ENCODE results near the gene SNX9.

DNA sequence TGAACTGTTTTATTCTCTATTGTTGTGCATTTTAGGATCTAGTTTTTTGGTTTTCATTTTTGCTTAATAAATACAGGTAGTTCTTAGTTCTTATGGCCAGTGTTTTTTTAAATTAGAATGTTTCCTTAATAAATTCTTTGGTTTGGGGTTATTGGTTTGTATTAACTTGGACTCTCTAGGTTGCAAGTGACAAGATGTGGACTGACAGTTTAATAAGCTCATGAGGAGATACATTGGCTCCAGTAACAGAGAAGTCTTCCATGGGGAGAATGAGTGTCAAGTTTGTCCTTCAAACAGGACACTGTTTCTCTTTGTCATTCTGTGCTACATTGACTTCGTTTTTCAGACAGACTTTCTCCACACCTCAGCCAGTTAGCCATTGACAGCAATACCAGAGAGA, 39.7 kb downstream of the SNX9 start:
- TF ChIP-seq, protein P1, sequence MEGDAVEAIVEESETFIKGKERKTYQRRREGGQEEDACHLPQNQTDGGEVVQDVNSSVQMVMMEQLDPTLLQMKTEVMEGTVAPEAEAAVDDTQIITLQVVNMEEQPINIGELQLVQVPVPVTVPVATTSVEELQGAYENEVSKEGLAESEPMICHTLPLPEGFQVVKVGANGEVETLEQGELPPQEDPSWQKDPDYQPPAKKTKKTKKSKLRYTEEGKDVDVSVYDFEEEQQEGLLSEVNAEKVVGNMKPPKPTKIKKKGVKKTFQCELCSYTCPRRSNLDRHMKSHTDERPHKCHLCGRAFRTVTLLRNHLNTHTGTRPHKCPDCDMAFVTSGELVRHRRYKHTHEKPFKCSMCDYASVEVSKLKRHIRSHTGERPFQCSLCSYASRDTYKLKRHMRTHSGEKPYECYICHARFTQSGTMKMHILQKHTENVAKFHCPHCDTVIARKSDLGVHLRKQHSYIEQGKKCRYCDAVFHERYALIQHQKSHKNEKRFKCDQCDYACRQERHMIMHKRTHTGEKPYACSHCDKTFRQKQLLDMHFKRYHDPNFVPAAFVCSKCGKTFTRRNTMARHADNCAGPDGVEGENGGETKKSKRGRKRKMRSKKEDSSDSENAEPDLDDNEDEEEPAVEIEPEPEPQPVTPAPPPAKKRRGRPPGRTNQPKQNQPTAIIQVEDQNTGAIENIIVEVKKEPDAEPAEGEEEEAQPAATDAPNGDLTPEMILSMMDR (IDR thresholded peaks at IDR 0.05; ENCODE audit: low read length) = no peak
- TF ChIP-seq EZH2 (IDR thresholded peaks at IDR 0.05; ENCODE audit: borderline replicate concordance, low read length) = no peak
